ENCODE results near the gene TNFRSF6B.
"Not testable (repeated sequence)": the region's sequence is repeated elsewhere in the genome, so short reads cannot be mapped to it uniquely, and the experiment has no call there.

TNFRSF6B gene

DNA sequence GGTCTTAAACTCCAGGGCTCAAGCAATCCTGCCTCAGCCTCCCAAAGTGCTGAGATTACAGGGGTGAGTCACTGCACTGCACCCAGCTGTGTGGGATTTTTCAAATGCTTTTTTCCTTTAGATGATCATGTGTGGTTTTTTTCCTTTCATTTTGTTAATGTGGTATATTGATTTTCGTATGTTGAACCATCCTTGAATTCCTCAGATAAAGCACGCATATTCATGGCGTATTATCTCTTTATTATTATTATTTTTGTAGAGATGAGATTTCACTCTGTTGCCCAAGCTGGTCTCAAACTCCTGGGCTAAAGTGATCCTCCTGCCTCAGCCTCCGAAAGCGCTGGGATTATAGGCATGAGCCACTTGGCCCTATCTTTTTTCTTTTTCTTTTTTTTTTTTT is 18.4 kb downstream of the TNFRSF6B start:
- Histone ChIP-seq H3K4me3 (ENCODE audit: low read depth, low read length) (no peak overlapping the region), H3K27ac (no peak overlapping the region), H3K27me3 (replicated peaks) (no peaks in the 10 kb centered on the region), H3K36me3 (replicated peaks) (peaks cover 40% of the 10 kb centered on the region)
- TF ChIP-seq, protein P1, sequence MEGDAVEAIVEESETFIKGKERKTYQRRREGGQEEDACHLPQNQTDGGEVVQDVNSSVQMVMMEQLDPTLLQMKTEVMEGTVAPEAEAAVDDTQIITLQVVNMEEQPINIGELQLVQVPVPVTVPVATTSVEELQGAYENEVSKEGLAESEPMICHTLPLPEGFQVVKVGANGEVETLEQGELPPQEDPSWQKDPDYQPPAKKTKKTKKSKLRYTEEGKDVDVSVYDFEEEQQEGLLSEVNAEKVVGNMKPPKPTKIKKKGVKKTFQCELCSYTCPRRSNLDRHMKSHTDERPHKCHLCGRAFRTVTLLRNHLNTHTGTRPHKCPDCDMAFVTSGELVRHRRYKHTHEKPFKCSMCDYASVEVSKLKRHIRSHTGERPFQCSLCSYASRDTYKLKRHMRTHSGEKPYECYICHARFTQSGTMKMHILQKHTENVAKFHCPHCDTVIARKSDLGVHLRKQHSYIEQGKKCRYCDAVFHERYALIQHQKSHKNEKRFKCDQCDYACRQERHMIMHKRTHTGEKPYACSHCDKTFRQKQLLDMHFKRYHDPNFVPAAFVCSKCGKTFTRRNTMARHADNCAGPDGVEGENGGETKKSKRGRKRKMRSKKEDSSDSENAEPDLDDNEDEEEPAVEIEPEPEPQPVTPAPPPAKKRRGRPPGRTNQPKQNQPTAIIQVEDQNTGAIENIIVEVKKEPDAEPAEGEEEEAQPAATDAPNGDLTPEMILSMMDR (IDR thresholded peaks at IDR 0.05; ENCODE audit: low read depth, low read length, missing control alignments): no peak
- DNase-seq: no peak
- in situ Hi-C loops (cut with HindIII; ENCODE audit: low pct_ligation_motif_present, low sequenced_read_pairs): no loop called here

DNA sequence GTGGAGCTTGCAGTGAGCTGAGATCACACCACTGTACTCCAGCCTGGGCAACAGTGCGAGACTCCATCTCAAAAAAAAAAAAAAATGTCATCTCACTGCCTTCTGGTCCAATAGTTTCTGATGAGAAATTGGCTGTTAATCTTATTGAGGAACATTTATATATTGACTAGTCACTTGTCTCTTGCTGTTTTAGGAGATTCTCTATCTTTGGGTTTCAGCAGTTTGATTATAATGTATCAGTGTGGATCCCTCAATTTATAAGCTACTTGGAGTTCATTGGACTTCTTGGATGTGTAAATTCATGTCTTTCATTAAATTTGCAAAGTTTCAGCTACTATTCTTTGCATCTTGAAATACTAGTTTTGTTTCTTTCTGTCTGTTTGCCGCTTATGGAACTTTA is 22.5 kb downstream of the TNFRSF6B start:
- Histone ChIP-seq H3K27ac (no peak overlapping the region), H3K4me3 (ENCODE audit: low read depth, low read length) (no peak overlapping the region), H3K27me3 (replicated peaks) (no peaks in the 10 kb centered on the region), H3K36me3 (replicated peaks) (peaks cover 24% of the 10 kb centered on the region)
- in situ Hi-C loops (cut with HindIII; ENCODE audit: low pct_ligation_motif_present, low sequenced_read_pairs): no loop called here
- TF ChIP-seq, protein P1 (IDR thresholded peaks at IDR 0.05; ENCODE audit: low read depth, low read length, missing control alignments): no peak
- DNase-seq: no peak

DNA sequence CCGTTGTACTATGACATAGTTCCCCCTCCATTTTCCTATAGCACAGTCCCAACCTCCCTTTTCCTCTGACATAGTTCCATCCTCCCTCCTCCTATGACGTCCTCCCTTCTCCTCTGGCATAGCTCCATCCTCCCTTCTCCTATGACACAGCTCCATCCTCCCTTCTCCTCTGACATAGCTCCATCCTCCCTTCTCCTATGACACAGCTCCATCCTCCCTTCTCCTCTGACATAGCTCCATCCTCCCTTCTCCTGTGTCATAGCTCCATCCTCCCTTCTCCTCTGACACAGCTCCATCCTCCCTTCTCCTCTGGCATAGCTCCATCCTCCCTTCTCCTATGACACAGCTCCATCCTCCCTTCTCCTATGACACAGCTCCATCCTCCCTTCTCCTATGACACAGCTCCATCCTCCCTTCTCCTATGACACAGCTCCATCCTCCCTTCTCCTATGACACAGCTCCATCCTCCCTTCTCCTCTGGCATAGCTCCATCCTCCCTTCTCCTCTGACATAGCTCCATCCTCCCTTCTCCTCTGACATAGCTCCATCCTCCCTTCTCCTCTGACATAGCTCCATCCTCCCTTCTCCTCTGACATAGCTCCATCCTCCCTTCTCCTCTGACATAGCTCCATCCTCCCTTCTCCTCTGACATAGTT is 26.6 kb downstream of the TNFRSF6B start:
- H3K27me3 ChIP-seq (replicated peaks); in situ Hi-C loops (cut with HindIII; ENCODE audit: low pct_ligation_motif_present, low sequenced_read_pairs); H3K4me3 ChIP-seq (ENCODE audit: low read depth, low read length); DNase-seq; H3K27ac ChIP-seq: not testable (repeated sequence)
- H3K36me3 ChIP-seq (replicated peaks): peaks cover 12% of the 10 kb centered on the region

DNA sequence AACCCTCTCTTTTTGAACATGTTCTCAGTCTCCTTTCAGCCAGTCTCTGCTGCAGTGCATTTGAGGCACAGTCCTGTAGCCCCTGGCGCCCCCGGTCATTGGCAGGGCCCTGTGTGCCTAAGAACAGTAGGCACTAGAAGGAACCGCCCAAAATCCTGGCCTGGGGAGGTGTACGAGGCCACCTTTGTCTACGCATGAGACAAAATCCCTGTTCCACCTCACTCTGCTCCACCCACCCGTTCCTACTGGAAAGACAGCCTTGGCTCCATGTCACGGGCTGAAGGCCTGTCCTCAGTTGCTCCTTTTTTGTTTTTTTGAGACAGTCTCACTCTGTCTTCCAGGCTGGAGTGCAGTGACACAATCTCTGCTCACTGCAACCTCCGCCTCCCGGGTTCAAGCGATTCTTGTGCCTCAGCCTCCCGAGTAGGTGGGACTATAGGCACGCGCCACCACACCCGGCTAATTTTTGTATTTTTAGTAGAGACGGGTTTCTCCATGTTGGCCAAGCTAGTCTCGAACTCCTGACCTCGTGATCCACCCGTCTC is 33.8 kb downstream of the TNFRSF6B start:
- H3K27me3 ChIP-seq (replicated peaks); in situ Hi-C loops (cut with HindIII; ENCODE audit: low pct_ligation_motif_present, low sequenced_read_pairs); H3K4me3 ChIP-seq (ENCODE audit: low read depth, low read length); DNase-seq; H3K27ac ChIP-seq: not testable (repeated sequence)
- peaks cover 21% of the 10 kb centered on the region for H3K36me3 ChIP-seq (replicated peaks)

DNA sequence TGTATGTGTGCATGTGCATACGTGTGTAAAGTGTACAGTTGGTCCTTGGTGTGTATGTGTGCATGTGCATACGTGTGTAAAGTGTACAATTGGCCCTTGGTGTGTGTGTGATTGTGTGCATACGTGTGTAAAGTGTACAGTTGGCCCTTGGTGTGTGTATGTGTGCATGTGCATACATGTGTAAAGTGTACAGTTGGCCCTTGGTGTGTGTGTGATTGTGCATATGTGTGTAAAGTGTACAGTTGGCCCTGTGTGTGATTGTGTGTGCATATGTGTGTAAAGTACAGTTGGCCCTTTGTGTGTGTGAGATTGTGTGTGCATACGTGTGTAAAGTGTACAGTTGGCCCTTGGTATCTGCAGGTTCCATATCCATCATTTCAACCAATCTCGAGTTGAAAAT is 35.0 kb downstream of the TNFRSF6B start:
- no peak for DNase-seq
- H3K4me3 ChIP-seq (ENCODE audit: low read depth, low read length): no peak overlapping the region
- peaks cover 28% of the 10 kb centered on the region for H3K36me3 ChIP-seq (replicated peaks)
- H3K27me3 ChIP-seq (replicated peaks): no peaks in the 10 kb centered on the region
- TF ChIP-seq, protein P1 (IDR thresholded peaks at IDR 0.05; ENCODE audit: low read depth, low read length, missing control alignments): no peak
- in situ Hi-C loops (cut with HindIII; ENCODE audit: low pct_ligation_motif_present, low sequenced_read_pairs): no loop called here
- H3K27ac ChIP-seq: no peak overlapping the region

DNA sequence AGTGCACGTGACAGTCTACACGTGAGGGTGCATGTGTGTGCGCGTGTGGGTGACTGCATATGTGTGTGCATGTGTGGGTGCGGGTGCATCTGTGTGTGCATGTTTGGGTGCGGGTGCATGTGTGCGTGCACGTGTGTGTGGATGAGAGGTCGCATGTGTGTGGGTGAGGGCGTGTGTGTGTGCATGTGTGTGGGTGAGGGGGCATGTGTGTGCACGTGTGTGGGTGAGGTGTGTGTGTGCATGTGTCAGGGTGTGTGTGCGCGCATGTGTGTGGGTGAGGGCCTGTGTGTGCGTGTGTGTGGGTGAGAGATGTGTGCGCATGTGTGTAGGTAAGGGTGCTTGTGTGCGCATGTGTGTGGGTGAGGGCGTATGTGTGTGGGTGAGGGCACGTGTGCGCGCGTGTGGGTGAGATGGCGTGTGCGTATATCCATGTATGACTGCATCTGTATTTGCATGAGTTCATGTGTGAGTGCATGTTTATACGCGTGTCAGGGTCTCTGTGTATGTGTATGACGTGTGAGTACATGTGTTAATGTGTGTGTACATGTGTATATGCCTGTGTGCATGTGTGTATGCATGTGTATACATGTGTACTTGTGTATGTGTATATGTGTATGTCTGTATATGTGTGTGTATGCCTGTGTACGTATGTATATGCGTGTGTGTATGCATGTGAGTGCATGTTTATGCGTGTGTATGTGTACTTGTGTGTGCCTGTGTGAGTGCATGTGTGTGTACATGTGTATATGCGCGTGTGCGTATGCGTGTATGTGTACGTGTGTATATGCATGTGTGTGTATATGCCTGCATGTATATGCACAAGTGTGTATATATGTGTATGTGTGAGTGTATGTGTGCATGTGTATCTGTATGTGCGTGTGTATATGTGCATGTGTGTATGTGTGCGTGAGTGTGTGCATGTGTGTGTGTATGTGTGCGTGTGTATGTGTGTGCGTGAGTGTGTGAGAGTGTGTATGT is 36.0 kb downstream of the TNFRSF6B start:
- peaks cover 28% of the 10 kb centered on the region for H3K36me3 ChIP-seq (replicated peaks)
- H3K27ac ChIP-seq: no peak overlapping the region
- H3K27me3 ChIP-seq (replicated peaks): no peaks in the 10 kb centered on the region
- DNase-seq: no peak
- in situ Hi-C loops (cut with HindIII; ENCODE audit: low pct_ligation_motif_present, low sequenced_read_pairs): no loop called here
- TF ChIP-seq, protein P1 (IDR thresholded peaks at IDR 0.05; ENCODE audit: low read depth, low read length, missing control alignments): no peak
- no peak overlapping the region for H3K4me3 ChIP-seq (ENCODE audit: low read depth, low read length)
